NB4 (cell line): ENCODE measurements around the gene PTPRG.

ENCODE experiments used
- DNase-seq: peaks from one replicate; pipeline ENCODE4 v3.0.0; 2010; ENCODE audit warnings: low read depth
- H3K4me3 ChIP-seq: one replicate; pipeline ENCODE4 v1.5.1; 2011; ENCODE audit warnings: mild to moderate bottlenecking, low read depth, low read length, moderate library complexity
- CTCF ChIP-seq: IDR thresholded peaks from one replicate; pipeline ENCODE4 v1.5.1; 2012; ENCODE audit warnings: low read depth, low read length
- MAX ChIP-seq: IDR thresholded peaks from 2 replicates; pipeline ENCODE4 v1.6.1; 2011; ENCODE audit warnings: low read depth, low read length
- MYC ChIP-seq: IDR thresholded peaks from 2 replicates; pipeline ENCODE4 v1.6.1; 2011; ENCODE audit warnings: low read depth, low read length
- POLR2A ChIP-seq: IDR thresholded peaks from 2 replicates; pipeline ENCODE4 v1.6.1; 2011; ENCODE audit warnings: mild to moderate bottlenecking; ENCODE audit not compliant: insufficient read length; ENCODE audit errors: extremely low read depth

PTPRG gene

GRCh38 chr3:61559136-61559731 lies 2.1 kb upstream of the PTPRG start:
- H3K4me3 ChIP-seq, result no peak overlapping the region
- no peak for TF ChIP-seq MAX
- no peak for TF ChIP-seq MYC
- TF ChIP-seq CTCF, result no peak
- no peak for TF ChIP-seq POLR2A
- DNase-seq, result no peak

- H3K4me3 ChIP-seq, result peak overlapping the region; percentile 11
- no peak for TF ChIP-seq POLR2A
- no peak for TF ChIP-seq MAX
- TF ChIP-seq MYC, result no peak
- TF ChIP-seq CTCF, result no peak
- DNase-seq, result peak; percentile 79
These were observed 626 bp upstream of the PTPRG start for GRCh38 chr3:61560517-61561373.

- H3K4me3 ChIP-seq, result no peak overlapping the region
- DNase-seq, result no peak
- no peak for TF ChIP-seq MAX
- no peak for TF ChIP-seq CTCF
- no peak for TF ChIP-seq MYC
- no peak for TF ChIP-seq POLR2A
These were observed 810 bp downstream of the PTPRG start for GRCh38 chr3:61562042-61562720.

GRCh38 chr3:61562721-61563312 lies 1.4 kb downstream of the PTPRG start:
- no peak for TF ChIP-seq CTCF
- TF ChIP-seq MAX, result no peak
- no peak overlapping the region for H3K4me3 ChIP-seq
- DNase-seq, result no peak

- no peak for TF ChIP-seq CTCF
- no peak for TF ChIP-seq POLR2A
- TF ChIP-seq MYC, result no peak
- TF ChIP-seq MAX, result no peak
- no peak for DNase-seq
- no peak overlapping the region for H3K4me3 ChIP-seq
These were observed 2.2 kb downstream of the PTPRG start for GRCh38 chr3:61563313-61564271.
